ENCODE data around the gene EFCAB5. TPM values are rescaled to one million over a fixed set of nuclear protein-coding genes. Genes with fewer than 3 reads are reported as not detected.

EFCAB5 gene
- polyA plus RNA-seq, 1 of the 3 experiments (the other 2 are of a cell fraction) = 0.05 TPM

- Histone ChIP-seq H3K27ac (ENCODE audit: low read depth in 2 of 2, low read length in 1 of 2) (no peak overlapping the region), H4K20me1 (ENCODE audit: insufficient read depth) (no peaks in the 10 kb centered on the region), H2AFZ (ENCODE audit: low read depth) (no peak overlapping the region), H3K9ac (no peak overlapping the region), H3K4me1 (ENCODE audit: control insufficient read depth in 1 of 2, insufficient read depth in 2 of 2, low read depth in 1 of 2, low read length in 1 of 2) (no peaks in the 10 kb centered on the region), H3K27me3 (ENCODE audit: insufficient read depth) (no peaks in the 10 kb centered on the region), H3K4me2 (no peak overlapping the region), H3F3A (replicated peaks; ENCODE audit: insufficient read depth) (no peaks in the 10 kb centered on the region), H3K9me3 (no peaks in the 10 kb centered on the region; the same call in 1 of the 2 replicates), H3K4me3 (ENCODE audit: low read depth in 2 of 2, low read length in 1 of 2) (no peak overlapping the region), H3K36me3 (replicated peaks in 1 of 2; ENCODE audit: control insufficient read depth in 1 of 2, insufficient read depth in 2 of 2, low read length in 1 of 2) (no peaks in the 10 kb centered on the region), H3K79me2 (ENCODE audit: insufficient read depth) (no peaks in the 10 kb centered on the region), H3K9me2 (no peaks in the 10 kb centered on the region)
- WGBS (ENCODE audit: low lambda C conversion rate) = 83% methylated on average over 3 of the region's 4 CpGs
- DNase-seq = no peak
- POLR2A ChIA-PET = no interaction called here
- CTCF ChIA-PET = interaction anchor here (0.9 to 1.6 kb wide), 2 partner anchors 29 to 129 kb away, joined by 3 to 5 read pairs; no protein-coding TSS in a partner anchor
- TF ChIP-seq TEAD4 (IDR thresholded peaks at IDR 0.05; ENCODE audit: borderline replicate concordance, insufficient read depth) = no peak
- no peak for TF ChIP-seq USF2 (IDR thresholded peaks at IDR 0.05; ENCODE audit: borderline replicate concordance, low read depth, low read length)
- no peak for TF ChIP-seq EZH2phosphoT487 (IDR thresholded peaks at IDR 0.05; ENCODE audit: borderline replicate concordance, low read depth)
- TF ChIP-seq FOXM1 (IDR thresholded peaks at IDR 0.05; ENCODE audit: low read depth) = no peak
- TF ChIP-seq, protein P1, sequence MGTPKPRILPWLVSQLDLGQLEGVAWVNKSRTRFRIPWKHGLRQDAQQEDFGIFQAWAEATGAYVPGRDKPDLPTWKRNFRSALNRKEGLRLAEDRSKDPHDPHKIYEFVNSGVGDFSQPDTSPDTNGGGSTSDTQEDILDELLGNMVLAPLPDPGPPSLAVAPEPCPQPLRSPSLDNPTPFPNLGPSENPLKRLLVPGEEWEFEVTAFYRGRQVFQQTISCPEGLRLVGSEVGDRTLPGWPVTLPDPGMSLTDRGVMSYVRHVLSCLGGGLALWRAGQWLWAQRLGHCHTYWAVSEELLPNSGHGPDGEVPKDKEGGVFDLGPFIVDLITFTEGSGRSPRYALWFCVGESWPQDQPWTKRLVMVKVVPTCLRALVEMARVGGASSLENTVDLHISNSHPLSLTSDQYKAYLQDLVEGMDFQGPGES (IDR thresholded peaks at IDR 0.05; ENCODE audit: low read depth, low read length) = no peak
- no peak for TF ChIP-seq TCF12 (IDR thresholded peaks at IDR 0.05)
- no peak for TF ChIP-seq MXI1 (IDR thresholded peaks at IDR 0.05; ENCODE audit: low read depth, low read length)
- no peak for TF ChIP-seq RFX5 (IDR thresholded peaks at IDR 0.05; ENCODE audit: low read length)
Observed at GRCh38 chr17:29959658-29960337, 18.4 kb downstream of the EFCAB5 start.

GRCh38 chr17:29962656-29963055, 21.2 kb downstream of the EFCAB5 start:
- Histone ChIP-seq H3K9ac (no peak overlapping the region), H3F3A (replicated peaks; ENCODE audit: insufficient read depth) (no peaks in the 10 kb centered on the region), H4K20me1 (ENCODE audit: insufficient read depth) (no peaks in the 10 kb centered on the region), H3K36me3 (replicated peaks in 1 of 2; ENCODE audit: control insufficient read depth in 1 of 2, insufficient read depth in 2 of 2, low read length in 1 of 2) (no peaks in the 10 kb centered on the region), H3K4me2 (no peak overlapping the region), H3K27ac (ENCODE audit: low read depth in 2 of 2, low read length in 1 of 2) (no peak overlapping the region), H3K27me3 (ENCODE audit: insufficient read depth) (no peaks in the 10 kb centered on the region), H3K79me2 (ENCODE audit: insufficient read depth) (no peaks in the 10 kb centered on the region), H2AFZ (ENCODE audit: low read depth) (no peak overlapping the region), H3K9me2 (no peaks in the 10 kb centered on the region), H3K4me1 (ENCODE audit: control insufficient read depth in 1 of 2, insufficient read depth in 2 of 2, low read depth in 1 of 2, low read length in 1 of 2) (no peaks in the 10 kb centered on the region), H3K4me3 (ENCODE audit: low read depth in 2 of 2, low read length in 1 of 2) (no peak overlapping the region), H3K9me3 (no peaks in the 10 kb centered on the region)
- 70% methylated on average over 2 of the region's 2 CpGs for WGBS (ENCODE audit: low lambda C conversion rate)
- DNase-seq = no peak
- CTCF ChIA-PET = interaction anchor here (0.6 to 1.4 kb wide), 4 partner anchors 11 to 1145 kb away, joined by 3 to 5 read pairs (median 3); no protein-coding TSS in a partner anchor
- POLR2A ChIA-PET = no interaction called here
- TF ChIP-seq ZBTB33 (IDR thresholded peaks at IDR 0.05; ENCODE audit: borderline replicate concordance, low read depth) (no peak), NRF1 (IDR thresholded peaks at IDR 0.05; ENCODE audit: low read depth, low read length) (no peak), NFIC (IDR thresholded peaks at IDR 0.05; ENCODE audit: borderline replicate concordance) (no peak), CHD2 (IDR thresholded peaks at IDR 0.05; ENCODE audit: low read length, partially characterized antibody) (no peak), GATA2 (CRISPR knock-in tag; IDR thresholded peaks at IDR 0.05) (no peak), FOSL2 (IDR thresholded peaks at IDR 0.05; ENCODE audit: borderline replicate concordance, low read depth) (no peak), EP300 (IDR thresholded peaks at IDR 0.05; ENCODE audit: borderline replicate concordance in 1 of 2, low read depth in 1 of 2, low read length in 1 of 2) (no peak), SIN3A (IDR thresholded peaks at IDR 0.05; ENCODE audit: borderline replicate concordance, low read depth, low read length) (no peak), CTCF (IDR thresholded peaks at IDR 0.05) (no peak), MEF2A (IDR thresholded peaks at IDR 0.05; ENCODE audit: borderline replicate concordance, low read depth) (no peak)
- TF ChIP-seq, protein P2, sequence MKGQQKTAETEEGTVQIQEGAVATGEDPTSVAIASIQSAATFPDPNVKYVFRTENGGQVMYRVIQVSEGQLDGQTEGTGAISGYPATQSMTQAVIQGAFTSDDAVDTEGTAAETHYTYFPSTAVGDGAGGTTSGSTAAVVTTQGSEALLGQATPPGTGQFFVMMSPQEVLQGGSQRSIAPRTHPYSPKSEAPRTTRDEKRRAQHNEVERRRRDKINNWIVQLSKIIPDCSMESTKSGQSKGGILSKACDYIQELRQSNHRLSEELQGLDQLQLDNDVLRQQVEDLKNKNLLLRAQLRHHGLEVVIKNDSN (IDR thresholded peaks at IDR 0.05; ENCODE audit: borderline replicate concordance, low read depth) = no peak
